Endothelial cell of umbilical vein (primary cell): ENCODE measurements around the gene FMN1.

Experiments
- EZH2 ChIP-seq: IDR thresholded peaks from 2 replicates; pipeline ENCODE4 v1.6.1; 2012; ENCODE audit warnings: borderline replicate concordance, low read depth, mild to moderate bottlenecking, moderate library complexity, low read length, inconsistent platforms; ENCODE audit not compliant: severe bottlenecking
- FOS ChIP-seq: IDR thresholded peaks from 2 replicates; pipeline ENCODE4 v1.6.1; 2011; ENCODE audit warnings: mild to moderate bottlenecking, low read length, moderate library complexity, borderline replicate concordance; ENCODE audit not compliant: insufficient read depth
- GATA2 ChIP-seq: IDR thresholded peaks from 2 replicates; pipeline ENCODE4 v1.7.0; 2011; ENCODE audit warnings: low read depth, mild to moderate bottlenecking, moderate library complexity, mixed read lengths, low read length; ENCODE audit not compliant: insufficient read length, insufficient read depth
- JUN ChIP-seq: IDR thresholded peaks from 2 replicates; pipeline ENCODE4 v1.6.1; 2011; ENCODE audit warnings: borderline replicate concordance, low read depth; ENCODE audit not compliant: insufficient read length, insufficient read depth
- MYC ChIP-seq: IDR thresholded peaks from one replicate; pipeline ENCODE4 v1.6.1; 2011; ENCODE audit warnings: mild to moderate bottlenecking, low read depth, low read length
- POLR2A ChIP-seq: IDR thresholded peaks from 2 replicates; pipeline ENCODE4 v1.6.1; 2012; ENCODE audit warnings: low read depth, mild to moderate bottlenecking, control low read depth, low read length
- POLR2AphosphoS5 ChIP-seq: IDR thresholded peaks from 2 replicates; pipeline ENCODE4 v1.6.1; 2012; ENCODE audit warnings: low read depth, mild to moderate bottlenecking, control low read depth, low read length, moderate library complexity; ENCODE audit not compliant: insufficient read depth
- TF ChIP-seq, protein P1 (sequence below), 2 donors: IDR thresholded peaks; 1 replicate in 1 of 2; 2 replicates in 1 of 2; pipeline ENCODE4 v1.5.1; 2011; ENCODE audit warnings: low read length in 2 of 2, mild to moderate bottlenecking in 2 of 2, moderate library complexity in 2 of 2, control low read depth in 1 of 2, inconsistent platforms in 1 of 2, low read depth in 1 of 2; ENCODE audit not compliant: insufficient read depth in 1 of 2; ENCODE audit errors: extremely low read depth in 1 of 2
- TF ChIP-seq, protein P2 (sequence below): IDR thresholded peaks from 2 replicates; pipeline ENCODE4 v1.6.1; 2011; ENCODE audit not compliant: insufficient read depth, insufficient read length

DNA sequence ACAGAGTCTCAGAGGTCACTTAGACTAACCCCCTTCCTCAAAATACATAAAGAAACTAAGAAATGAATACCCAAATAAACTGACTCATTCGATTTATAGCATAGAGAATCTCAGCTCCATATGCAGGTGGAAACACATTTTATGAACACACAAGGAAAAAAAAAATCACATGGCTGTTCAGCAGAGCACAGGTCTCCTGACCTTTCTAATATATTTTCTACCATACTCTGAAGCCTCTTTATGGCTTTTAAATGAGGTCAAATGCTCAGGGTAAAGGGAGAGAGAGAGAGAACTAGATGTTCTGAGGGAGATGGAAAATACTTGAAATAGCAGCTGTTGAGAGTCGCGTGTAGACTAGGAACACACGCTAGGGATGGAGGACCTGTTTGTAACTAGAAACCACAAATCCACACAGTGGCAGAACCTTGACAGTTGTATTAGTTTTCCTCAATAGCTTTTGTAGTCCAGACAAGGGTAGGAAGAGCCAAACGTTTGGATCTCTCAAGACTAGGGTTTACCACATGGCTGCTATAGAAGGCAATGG lies 165.3 kb downstream of the FMN1 start:
- TF ChIP-seq, protein P1, sequence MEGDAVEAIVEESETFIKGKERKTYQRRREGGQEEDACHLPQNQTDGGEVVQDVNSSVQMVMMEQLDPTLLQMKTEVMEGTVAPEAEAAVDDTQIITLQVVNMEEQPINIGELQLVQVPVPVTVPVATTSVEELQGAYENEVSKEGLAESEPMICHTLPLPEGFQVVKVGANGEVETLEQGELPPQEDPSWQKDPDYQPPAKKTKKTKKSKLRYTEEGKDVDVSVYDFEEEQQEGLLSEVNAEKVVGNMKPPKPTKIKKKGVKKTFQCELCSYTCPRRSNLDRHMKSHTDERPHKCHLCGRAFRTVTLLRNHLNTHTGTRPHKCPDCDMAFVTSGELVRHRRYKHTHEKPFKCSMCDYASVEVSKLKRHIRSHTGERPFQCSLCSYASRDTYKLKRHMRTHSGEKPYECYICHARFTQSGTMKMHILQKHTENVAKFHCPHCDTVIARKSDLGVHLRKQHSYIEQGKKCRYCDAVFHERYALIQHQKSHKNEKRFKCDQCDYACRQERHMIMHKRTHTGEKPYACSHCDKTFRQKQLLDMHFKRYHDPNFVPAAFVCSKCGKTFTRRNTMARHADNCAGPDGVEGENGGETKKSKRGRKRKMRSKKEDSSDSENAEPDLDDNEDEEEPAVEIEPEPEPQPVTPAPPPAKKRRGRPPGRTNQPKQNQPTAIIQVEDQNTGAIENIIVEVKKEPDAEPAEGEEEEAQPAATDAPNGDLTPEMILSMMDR (IDR thresholded peaks at IDR 0.05; ENCODE audit: extremely low read depth in 1 of 2, insufficient read depth in 1 of 2, low read depth in 1 of 2, low read length in 2 of 2): no peak
- TF ChIP-seq POLR2A (no peak), POLR2AphosphoS5 (no peak), MYC (no peak), EZH2 (no peak), FOS (no peak), JUN (no peak), GATA2 (no peak)
- TF ChIP-seq, protein P2, sequence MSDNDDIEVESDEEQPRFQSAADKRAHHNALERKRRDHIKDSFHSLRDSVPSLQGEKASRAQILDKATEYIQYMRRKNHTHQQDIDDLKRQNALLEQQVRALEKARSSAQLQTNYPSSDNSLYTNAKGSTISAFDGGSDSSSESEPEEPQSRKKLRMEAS: no peak
